Testis (tissue), 3 donors: ENCODE data around the gene HSDL1. TPM values are rescaled to one million over a fixed set of nuclear protein-coding genes. Genes with fewer than 3 reads are reported as not detected.

Experiments
- DNase-seq: peaks from one replicate; pipeline ENCODE4 v3.0.0-alpha.2; 2019
- H3K27ac ChIP-seq, 2 donors: fragments of 200-600 bp; sonication (generic); one replicate each; pipeline ENCODE4 v1.5.1; 2019
- H3K27me3 ChIP-seq: fragments of 200-600 bp; sonication (generic); one replicate; pipeline ENCODE4 v1.5.1; 2019
- H3K36me3 ChIP-seq: fragments of 200-600 bp; sonication (generic); one replicate; pipeline ENCODE4 v1.5.1; 2017; ENCODE audit warnings: low read depth; ENCODE audit errors: missing control alignments
- H3K4me1 ChIP-seq: fragments of 200-600 bp; sonication (generic); one replicate; pipeline ENCODE4 v1.5.1; 2019
- H3K4me3 ChIP-seq, 2 donors: fragments of 200-600 bp; sonication (generic); one replicate each; pipeline ENCODE4 v1.5.1; 2017 to 2019
- H3K9me3 ChIP-seq: fragments of 200-600 bp; sonication (generic); one replicate; pipeline ENCODE4 v1.5.1; 2017
- CTCF ChIP-seq, 3 experiments: fragments of 450-650 bp in 2 of 3; fragments of 200-600 bp in 1 of 3; sonication (generic) in 1 of 3; IDR thresholded peaks; one replicate each; pipeline ENCODE4 v1.5.1; 2016 to 2019; ENCODE audit warnings: antibody characterized with exemption in 3 of 3, mild to moderate bottlenecking in 2 of 3, moderate library complexity in 1 of 3
- POLR2A ChIP-seq: fragments of 450-650 bp; IDR thresholded peaks from one replicate; pipeline ENCODE4 v1.6.1; 2017; ENCODE audit warnings: antibody characterized with exemption, mild to moderate bottlenecking, moderate library complexity
- whole genome bisulfite sequencing, 2 donors: methylation state at CpG; one replicate each; pipeline ENCODE4 v1.1.5; 2018; 5-methylcytosine and 5-hydroxymethylcytosine counted together
- intact Hi-C: fragments of 100-400 bp; cut with DNase I; formaldehyde crosslinking; loops from one replicate; pipeline ENCODE4 v1.15.1; 2023; ENCODE audit warnings: low total_unique reads
- polyA plus RNA-seq: library from polyadenylated mRNA; stranded (reverse); fragments of 350-450 nt; fragmentation: Illumina TruSeq; extraction: RNeasy Lipid Tissue Mini Kit (QIAGEN cat#74804); gene quantifications from one replicate; pipeline ENCODE4 v1.2.3, GENCODE V29; 2014; ENCODE audit warnings: low read depth, low replicate concordance; ENCODE audit not compliant: insufficient read depth
- total RNA-seq, 2 donors: library from RNA; depleted of rRNA; stranded (reverse); fragments of >200 nt; gene quantifications; one replicate each; pipeline ENCODE4 v1.2.3, GENCODE V29; 2016

HSDL1 gene
- total and polyA plus RNA-seq, 3 donors from 2014 or later, result 29.0 to 37.9 (median 31.3) TPM

GRCh38 chr16:84079664-84080063 is 65.3 kb downstream of the HSDL1 start:
- Histone ChIP-seq H3K27ac (no peak overlapping the region), H3K4me1 (peaks cover 15% of the 10 kb centered on the region), H3K9me3 (no peaks in the 10 kb centered on the region), H3K36me3 (no peaks in the 10 kb centered on the region), H3K27me3 (no peaks in the 10 kb centered on the region), H3K4me3 (no peak overlapping the region)
- TF ChIP-seq POLR2A (no peak), CTCF (IDR thresholded peaks at IDR 0.05) (no peak)
- WGBS, 2 donors, result 69 to 76% methylated on average over 6 of the region's 6 CpGs
- intact Hi-C loops, result no loop called here
- no peak for DNase-seq

- intact Hi-C loops, result no loop called here
- no peaks in the 10 kb centered on the region for H3K4me1 ChIP-seq
- 91 to 95% methylated on average over 11 of the region's 11 CpGs for WGBS, 2 donors
- DNase-seq, result no peak
- H3K27me3 ChIP-seq, result no peaks in the 10 kb centered on the region
- H3K4me3 ChIP-seq, result no peak overlapping the region
- no peaks in the 10 kb centered on the region for H3K36me3 ChIP-seq
- TF ChIP-seq POLR2A (no peak), CTCF (IDR thresholded peaks at IDR 0.05) (no peak)
- H3K27ac ChIP-seq, result no peak overlapping the region
- H3K9me3 ChIP-seq, result no peaks in the 10 kb centered on the region
Observed at GRCh38 chr16:84075376-84075775, 69.6 kb downstream of the HSDL1 start.

GRCh38 chr16:84074721-84075120 is 70.3 kb downstream of the HSDL1 start:
- no peak overlapping the region for H3K4me3 ChIP-seq
- 82 to 83% methylated on average over 3 of the region's 3 CpGs for WGBS, 2 donors
- no peaks in the 10 kb centered on the region for H3K27me3 ChIP-seq
- H3K4me1 ChIP-seq, result no peaks in the 10 kb centered on the region
- no peaks in the 10 kb centered on the region for H3K9me3 ChIP-seq
- no peak overlapping the region for H3K27ac ChIP-seq
- DNase-seq, result no peak
- no peaks in the 10 kb centered on the region for H3K36me3 ChIP-seq
- intact Hi-C loops, result no loop called here
- no peak for TF ChIP-seq POLR2A
- no peak for TF ChIP-seq CTCF (IDR thresholded peaks at IDR 0.05)

Other genes starting within 250 kb of the HSDL1 start
- 10 to 100 TPM; 15.1 to 22.1 TPM for gene MLYCD, start 246.1 kb downstream of the HSDL1 start, total RNA-seq
- gene MLYCD, start 246.1 kb downstream of the HSDL1 start, polyA plus RNA-seq, result 4.5 TPM
- 10 to 100 TPM; 12.3 to 13.5 TPM for gene OSGIN1, start 191.9 kb downstream of the HSDL1 start, total RNA-seq
- 18.5 TPM for gene OSGIN1, start 191.9 kb downstream of the HSDL1 start, polyA plus RNA-seq
- gene NECAB2, start 176.9 kb downstream of the HSDL1 start, total RNA-seq, result 10 to 100 TPM in 1 of 2 donors, 1 to 10 TPM in 1; 9.5 to 13.9 TPM
- 12.9 TPM for gene NECAB2, start 176.9 kb downstream of the HSDL1 start, polyA plus RNA-seq
- gene SLC38A8, start 102.4 kb downstream of the HSDL1 start, total RNA-seq, result under 1 TPM; 0.39 to 0.43 TPM
- 0.33 TPM for gene SLC38A8, start 102.4 kb downstream of the HSDL1 start, polyA plus RNA-seq
- 100 to 1,000 TPM; 104 to 122 TPM for gene MBTPS1, start 28.2 kb downstream of the HSDL1 start, total RNA-seq
- 59.0 TPM for gene MBTPS1, start 28.2 kb downstream of the HSDL1 start, polyA plus RNA-seq
- gene DNAAF1, start 131 bp upstream of the HSDL1 start, total RNA-seq, result 10 to 100 TPM; 50.9 to 89.4 TPM
- 161 TPM for gene DNAAF1, start 131 bp upstream of the HSDL1 start, polyA plus RNA-seq
- gene TAF1C, start 41.9 kb upstream of the HSDL1 start, total RNA-seq, result 100 to 1,000 TPM; 101 TPM
- 42.1 TPM for gene TAF1C, start 41.9 kb upstream of the HSDL1 start, polyA plus RNA-seq
- gene ADAD2, start 46.0 kb upstream of the HSDL1 start, total RNA-seq, result 100 to 1,000 TPM in 1 of 2 donors, 10 to 100 TPM in 1; 98.4 to 133 TPM
- gene ADAD2, start 46.0 kb upstream of the HSDL1 start, polyA plus RNA-seq, result 174 TPM
- under 1 TPM; 0.06 to 0.08 TPM for gene KCNG4, start 94.8 kb upstream of the HSDL1 start, total RNA-seq
- not detected for gene KCNG4, start 94.8 kb upstream of the HSDL1 start, polyA plus RNA-seq
- gene WFDC1, start 149.7 kb upstream of the HSDL1 start, total RNA-seq, result 10 to 100 TPM; 18.9 to 23.5 TPM
- gene WFDC1, start 149.7 kb upstream of the HSDL1 start, polyA plus RNA-seq, result 16.4 TPM
- 1 to 10 TPM; 1.1 to 3.0 TPM for gene ATP2C2, start 223.4 kb upstream of the HSDL1 start, total RNA-seq
- 5.8 TPM for gene ATP2C2, start 223.4 kb upstream of the HSDL1 start, polyA plus RNA-seq